AG09319 (cell line): ENCODE data around the gene TIE1.
"Not testable (repeated sequence)": the region's sequence is repeated elsewhere in the genome, so short reads cannot be mapped to it uniquely, and the experiment has no call there.

Experiments used
- DNase-seq: peaks from one replicate; pipeline ENCODE4 v3.0.0-alpha.2; 2010; ENCODE audit warnings: low read depth; ENCODE audit errors: extremely low read depth
- TF ChIP-seq, protein P1 (sequence below): IDR thresholded peaks from 2 replicates; pipeline ENCODE4 v1.5.1; 2011; ENCODE audit warnings: low read depth, mild to moderate bottlenecking, inconsistent platforms, low read length, moderate library complexity

The TIE1 gene

GRCh38 chr1:43366179-43366578 lies 65.4 kb downstream of the TIE1 start:
- DNase-seq = no peak

GRCh38 chr1:43366601-43367025 lies 65.8 kb downstream of the TIE1 start:
- no peak for DNase-seq
- TF ChIP-seq, protein P1, sequence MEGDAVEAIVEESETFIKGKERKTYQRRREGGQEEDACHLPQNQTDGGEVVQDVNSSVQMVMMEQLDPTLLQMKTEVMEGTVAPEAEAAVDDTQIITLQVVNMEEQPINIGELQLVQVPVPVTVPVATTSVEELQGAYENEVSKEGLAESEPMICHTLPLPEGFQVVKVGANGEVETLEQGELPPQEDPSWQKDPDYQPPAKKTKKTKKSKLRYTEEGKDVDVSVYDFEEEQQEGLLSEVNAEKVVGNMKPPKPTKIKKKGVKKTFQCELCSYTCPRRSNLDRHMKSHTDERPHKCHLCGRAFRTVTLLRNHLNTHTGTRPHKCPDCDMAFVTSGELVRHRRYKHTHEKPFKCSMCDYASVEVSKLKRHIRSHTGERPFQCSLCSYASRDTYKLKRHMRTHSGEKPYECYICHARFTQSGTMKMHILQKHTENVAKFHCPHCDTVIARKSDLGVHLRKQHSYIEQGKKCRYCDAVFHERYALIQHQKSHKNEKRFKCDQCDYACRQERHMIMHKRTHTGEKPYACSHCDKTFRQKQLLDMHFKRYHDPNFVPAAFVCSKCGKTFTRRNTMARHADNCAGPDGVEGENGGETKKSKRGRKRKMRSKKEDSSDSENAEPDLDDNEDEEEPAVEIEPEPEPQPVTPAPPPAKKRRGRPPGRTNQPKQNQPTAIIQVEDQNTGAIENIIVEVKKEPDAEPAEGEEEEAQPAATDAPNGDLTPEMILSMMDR = no peak

More at GRCh38 chr1:43366179-43366578, 65.4 kb downstream of the TIE1 start:
- TF ChIP-seq, protein P1 = no peak

GRCh38 chr1:43367026-43367903 lies 66.5 kb downstream of the TIE1 start:
- TF ChIP-seq, protein P1 = no peak
- no peak for DNase-seq

DNA sequence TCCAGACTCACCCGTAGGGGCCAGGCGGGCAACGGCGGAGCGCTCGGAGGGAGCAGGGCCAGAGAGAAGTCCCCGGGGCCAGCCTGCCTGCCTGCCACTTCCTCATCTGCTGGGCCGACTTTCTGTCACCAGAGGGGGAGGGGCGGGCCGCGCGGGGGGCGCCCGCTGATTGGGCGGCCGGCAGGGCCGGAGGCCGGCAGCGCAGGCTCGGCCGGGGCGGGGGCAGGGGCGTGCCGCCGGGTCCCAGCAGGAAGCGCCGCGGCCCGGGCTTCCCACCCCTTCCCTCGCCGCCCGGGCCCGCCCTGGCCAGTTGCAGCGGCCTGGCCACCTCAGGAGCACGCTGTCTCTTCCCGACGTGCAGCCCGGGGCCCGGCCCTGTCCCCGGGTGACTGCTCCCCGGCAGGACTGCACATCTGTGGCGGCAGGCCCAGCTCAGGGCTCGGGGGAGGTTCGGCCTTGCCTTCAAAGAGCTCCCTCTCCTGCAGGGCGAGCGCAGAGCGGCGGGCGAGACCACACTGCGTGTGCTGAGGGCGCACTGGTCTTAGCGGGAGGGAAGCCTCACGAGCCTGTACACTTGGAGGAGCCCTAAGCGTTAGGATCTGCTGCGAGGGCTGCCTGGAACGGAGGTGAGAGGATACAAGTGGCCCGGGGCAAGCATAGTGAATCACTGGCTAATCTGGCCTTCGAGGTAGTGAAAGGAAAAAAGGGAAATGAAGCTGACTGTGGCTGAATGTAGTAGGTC lies 67.3 kb downstream of the TIE1 start, which contains the start of gene ELOVL1:
TSS of gene ELOVL1 (minus strand) at position 108 of the 742 bp plus-strand sequence. CDS start 2,402 bp downstream, outside the sequence.
- DNase-seq = peak; percentile 54
- TF ChIP-seq, protein P1 = peak; percentile 36

- no peak for DNase-seq
- TF ChIP-seq, protein P1 = no peak
Observed at GRCh38 chr1:43368646-43369020, 67.9 kb downstream of the TIE1 start.

DNA sequence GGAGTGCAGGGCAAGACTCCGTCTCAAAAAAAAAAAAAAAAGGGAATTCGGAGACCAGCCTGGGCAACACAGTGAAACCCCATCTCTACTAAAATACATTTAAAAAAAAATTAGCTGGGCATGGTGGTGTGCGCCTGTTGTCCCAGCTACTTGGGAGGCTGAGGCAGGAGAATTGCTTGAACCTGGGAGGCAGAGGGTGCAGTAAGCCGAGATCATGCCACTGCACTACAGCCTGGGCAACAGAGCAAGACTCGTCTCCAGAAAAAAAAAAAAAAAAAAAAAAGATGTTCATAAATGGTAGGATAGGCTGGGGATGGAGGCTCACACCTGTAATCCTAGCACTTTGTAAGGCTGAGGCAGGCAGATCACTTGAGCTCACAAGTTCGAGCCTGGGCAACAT lies 69.0 kb downstream of the TIE1 start:
- DNase-seq = not testable (repeated sequence)

- TF ChIP-seq, protein P1 = no peak
- DNase-seq = no peak
Observed at GRCh38 chr1:43370564-43370963, 69.8 kb downstream of the TIE1 start.
